Colonic mucosa (tissue), 4 donors: ENCODE measurements around the gene RHBDF1. TPM values are rescaled to one million over a fixed set of nuclear protein-coding genes. Genes with fewer than 3 reads are reported as not detected.
"Not testable (repeated sequence)": the region's sequence is repeated elsewhere in the genome, so short reads cannot be mapped to it uniquely, and the experiment has no call there.

ENCODE experiments used
- DNase-seq: peaks from one replicate; pipeline ENCODE4 v3.0.0-alpha.2; 2020
- H3K27ac ChIP-seq: fragments of 200-600 bp; one replicate; pipeline ENCODE4 v1.8.0; 2021
- H3K27me3 ChIP-seq: fragments of 200-600 bp; one replicate; pipeline ENCODE4 v1.8.0; 2021
- H3K36me3 ChIP-seq: fragments of 200-600 bp; one replicate; pipeline ENCODE4 v1.8.0; 2021
- H3K4me1 ChIP-seq: fragments of 200-600 bp; one replicate; pipeline ENCODE4 v1.8.0; 2021; ENCODE audit warnings: mild to moderate bottlenecking
- H3K4me3 ChIP-seq: fragments of 200-600 bp; one replicate; pipeline ENCODE4 v1.8.0; 2021
- H3K9ac ChIP-seq, 2 donors: one replicate each; pipeline ENCODE4 v1.7.0; 2013; ENCODE audit warnings: control low read depth in 2 of 2, low read depth in 2 of 2, low read length in 2 of 2
- H3K9me3 ChIP-seq: fragments of 200-600 bp; one replicate; pipeline ENCODE4 v1.8.0; 2021
- CTCF ChIP-seq: fragments of 200-600 bp; IDR thresholded peaks from one replicate; pipeline ENCODE4 v1.8.0; 2022; ENCODE audit warnings: antibody characterized with exemption, mild to moderate bottlenecking
- intact Hi-C: fragments of 100-400 bp; cut with DNase I; formaldehyde crosslinking; loops from one replicate; pipeline ENCODE4 v1.14.1; 2022
- total RNA-seq, 2 donors: library from RNA; stranded (reverse); fragmentation: NEBNext Ultra II Directional in 1 of 2; extraction: Animal tissue kit (Norgen Biotek cat#: 25700) in 1 of 2; gene quantifications; one replicate each; pipeline ENCODE4 v1.2.1, GENCODE V29; 2021
- donor health status: healthy.
- donor health status: DM: no; HTN: no; CAD: no.
- donor health status: DM: no; HTN: no; CAD: no.

The RHBDF1 gene
- total RNA-seq, 2 donors from 2014 or later: 28.6 to 35.3 TPM

- intact Hi-C loops: no loop called here
- no peaks in the 10 kb centered on the region for H3K27me3 ChIP-seq
- no peak overlapping the region for H3K27ac ChIP-seq
- H3K36me3 ChIP-seq: no peaks in the 10 kb centered on the region
- no peak for TF ChIP-seq CTCF
- H3K9me3 ChIP-seq: no peaks in the 10 kb centered on the region
- DNase-seq: no peak
- no peak overlapping the region for H3K9ac ChIP-seq
- H3K4me3 ChIP-seq: no peak overlapping the region
- peaks cover 7% of the 10 kb centered on the region for H3K4me1 ChIP-seq
Observed at GRCh38 chr16:36336-36984, 36.0 kb downstream of the RHBDF1 start.

GRCh38 chr16:35678-36305, 36.6 kb downstream of the RHBDF1 start:
- intact Hi-C loops: no loop called here
- H3K36me3 ChIP-seq: no peaks in the 10 kb centered on the region
- no peak overlapping the region for H3K9ac ChIP-seq
- H3K4me3 ChIP-seq: no peak overlapping the region
- H3K4me1 ChIP-seq: peaks cover 7% of the 10 kb centered on the region
- no peak for DNase-seq
- H3K27ac ChIP-seq: no peak overlapping the region
- TF ChIP-seq CTCF: no peak
- H3K9me3 ChIP-seq: no peaks in the 10 kb centered on the region
- no peaks in the 10 kb centered on the region for H3K27me3 ChIP-seq

- H3K4me1 ChIP-seq: peaks cover 7% of the 10 kb centered on the region
- no peaks in the 10 kb centered on the region for H3K27me3 ChIP-seq
- intact Hi-C loops: no loop called here
- no peak overlapping the region for H3K9ac ChIP-seq
- H3K9me3 ChIP-seq: no peaks in the 10 kb centered on the region
- H3K27ac ChIP-seq: no peak overlapping the region
- no peak for DNase-seq
- no peak for TF ChIP-seq CTCF
- H3K4me3 ChIP-seq: no peak overlapping the region
- no peaks in the 10 kb centered on the region for H3K36me3 ChIP-seq
Observed at GRCh38 chr16:35011-35677, 37.3 kb downstream of the RHBDF1 start.

- no peaks in the 10 kb centered on the region for H3K27me3 ChIP-seq
- H3K36me3 ChIP-seq: no peaks in the 10 kb centered on the region
- intact Hi-C loops: no loop called here
- H3K9ac ChIP-seq: no peak overlapping the region
- no peak for TF ChIP-seq CTCF
- H3K4me3 ChIP-seq: no peak overlapping the region
- peaks cover 7% of the 10 kb centered on the region for H3K4me1 ChIP-seq
- H3K27ac ChIP-seq: no peak overlapping the region
- DNase-seq: no peak
- H3K9me3 ChIP-seq: no peaks in the 10 kb centered on the region
Observed at GRCh38 chr16:34648-34987, 37.8 kb downstream of the RHBDF1 start.

GRCh38 chr16:33877-34647, 38.4 kb downstream of the RHBDF1 start:
- intact Hi-C loops: no loop called here
- Histone ChIP-seq H3K36me3 (no peaks in the 10 kb centered on the region), H3K27me3 (no peaks in the 10 kb centered on the region), H3K4me1 (peaks cover 2% of the 10 kb centered on the region), H3K9me3 (no peaks in the 10 kb centered on the region), H3K27ac (no peak overlapping the region), H3K9ac (no peak overlapping the region), H3K4me3 (no peak overlapping the region)
- no peak for TF ChIP-seq CTCF
- DNase-seq: no peak

- H3K9ac ChIP-seq, DNase-seq, H3K9me3 ChIP-seq, H3K4me1 ChIP-seq, intact Hi-C loops, H3K27ac ChIP-seq, H3K36me3 ChIP-seq, H3K4me3 ChIP-seq, H3K27me3 ChIP-seq: not testable (repeated sequence)
Observed at GRCh38 chr16:33154-33876, 39.1 kb downstream of the RHBDF1 start.

GRCh38 chr16:30627-31026, 41.8 kb downstream of the RHBDF1 start:
- intact Hi-C loops, H3K9ac ChIP-seq, H3K9me3 ChIP-seq, H3K4me1 ChIP-seq, DNase-seq, H3K4me3 ChIP-seq, H3K36me3 ChIP-seq, H3K27ac ChIP-seq, H3K27me3 ChIP-seq: not testable (repeated sequence)

- H3K4me3 ChIP-seq, H3K27me3 ChIP-seq, H3K9me3 ChIP-seq, intact Hi-C loops, DNase-seq, H3K27ac ChIP-seq, H3K4me1 ChIP-seq, H3K9ac ChIP-seq, H3K36me3 ChIP-seq: not testable (repeated sequence)
Observed at GRCh38 chr16:25926-26348, 46.5 kb downstream of the RHBDF1 start.
